GM21447 (cell line): Measurements from ENCODE around the gene PCNX4.
A peak's percentile ranks its signal among the peaks of the same experiment; 100 is the strongest.

Experiments used
- ATAC-seq: cut with Tn5 transposase; IDR thresholded peaks from one replicate; pipeline ENCODE4 v1.9.1; 2021; ENCODE audit not compliant: unreplicated experiment

The PCNX4 gene

DNA sequence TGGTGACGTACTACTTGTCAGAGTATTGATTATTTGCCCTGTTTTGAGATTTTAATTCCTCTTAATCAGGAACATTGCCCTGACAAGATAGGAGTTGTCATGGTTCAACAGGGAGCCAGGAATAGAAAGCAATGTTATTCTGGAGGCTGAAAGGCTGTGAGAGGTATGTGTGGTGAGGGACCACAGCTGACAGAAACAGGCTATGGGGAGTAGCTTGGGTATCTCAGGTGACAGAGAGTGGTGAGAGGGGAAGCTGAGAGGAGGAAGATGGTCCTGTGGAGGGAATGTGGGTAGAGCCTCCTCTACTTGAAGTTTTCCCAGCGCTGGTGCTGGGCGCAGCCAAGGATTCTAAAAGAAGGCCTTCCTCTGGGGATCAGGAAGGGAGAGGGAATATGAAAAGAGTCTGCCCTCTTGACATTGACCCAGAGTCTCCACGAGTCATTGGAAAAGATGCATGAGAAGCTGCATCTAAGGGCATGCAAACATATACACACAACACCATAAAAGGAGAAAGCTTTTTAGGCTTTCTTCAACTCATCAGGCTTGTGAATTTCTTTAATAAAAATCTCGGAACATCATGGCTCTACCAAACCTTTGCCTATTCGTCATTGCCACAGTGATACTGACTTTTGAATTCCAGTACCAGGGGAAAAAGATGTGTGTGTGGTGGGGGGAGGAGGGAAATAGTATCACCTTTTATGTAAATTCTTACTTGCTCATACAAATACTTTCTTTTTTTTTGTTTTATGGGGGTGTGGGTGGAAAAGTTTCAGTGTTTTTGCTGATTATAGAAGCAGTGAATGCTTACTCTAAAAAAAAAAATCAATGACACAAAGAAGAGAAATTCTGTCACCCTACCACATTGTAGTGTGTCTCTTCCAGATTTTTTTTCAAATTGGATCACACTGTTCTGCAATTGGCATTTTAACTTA, 113.4 kb downstream of the PCNX4 start:
- ATAC-seq = peak; percentile 57

DNA sequence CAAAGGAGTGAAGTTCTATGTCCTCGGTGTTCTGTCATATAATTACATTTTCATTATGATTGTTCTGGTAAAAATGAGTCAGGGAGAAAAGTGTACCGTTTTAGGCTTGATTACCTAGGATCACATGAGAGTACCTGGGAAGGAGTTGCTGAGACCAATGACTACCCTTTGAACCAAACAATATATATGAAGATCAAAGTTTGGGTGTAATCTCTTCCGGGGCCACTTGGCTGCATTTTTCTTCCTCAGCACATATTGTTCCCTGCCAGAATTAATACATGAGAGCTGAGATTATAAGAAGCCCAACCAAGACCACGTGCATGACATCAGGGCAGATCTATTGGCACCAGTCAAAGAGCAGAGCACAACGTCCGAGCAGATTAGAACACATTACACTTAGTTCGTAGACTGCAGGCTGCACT, 114.5 kb downstream of the PCNX4 start:
- ATAC-seq = no peak

DNA sequence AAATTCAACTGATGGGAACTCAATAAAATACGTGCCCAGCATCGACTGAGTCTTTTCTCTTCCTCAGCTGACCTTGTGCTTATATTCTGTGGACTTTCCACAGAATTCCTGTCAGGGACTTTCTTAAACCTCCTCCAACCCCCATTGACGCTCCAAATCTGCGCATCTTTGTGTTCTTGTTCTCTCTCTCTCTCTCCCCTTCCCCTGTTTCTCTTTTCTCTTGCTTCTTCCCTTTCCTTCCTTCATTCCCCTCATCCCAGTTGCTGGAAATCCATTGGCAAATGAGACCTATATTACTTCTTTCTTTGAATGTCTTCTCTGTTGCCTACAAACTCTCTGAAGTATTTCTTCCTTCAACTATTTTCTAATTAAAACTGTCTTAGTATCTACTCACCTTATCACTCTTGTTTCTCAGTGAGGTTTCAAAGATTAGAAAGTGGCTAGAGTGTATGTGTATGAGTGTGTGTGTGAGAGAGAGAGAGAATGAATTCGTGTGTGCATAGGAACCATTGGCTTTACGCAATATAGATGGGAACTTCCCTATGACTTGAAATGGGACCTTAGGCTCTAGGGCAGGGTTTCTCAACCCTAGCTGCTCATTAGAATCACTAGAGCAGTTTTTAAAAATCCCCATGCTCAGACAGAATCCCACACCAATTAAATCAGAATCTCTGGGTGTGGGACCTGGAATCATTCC, 115.3 kb downstream of the PCNX4 start:
- peak; percentile 28 for ATAC-seq

DNA sequence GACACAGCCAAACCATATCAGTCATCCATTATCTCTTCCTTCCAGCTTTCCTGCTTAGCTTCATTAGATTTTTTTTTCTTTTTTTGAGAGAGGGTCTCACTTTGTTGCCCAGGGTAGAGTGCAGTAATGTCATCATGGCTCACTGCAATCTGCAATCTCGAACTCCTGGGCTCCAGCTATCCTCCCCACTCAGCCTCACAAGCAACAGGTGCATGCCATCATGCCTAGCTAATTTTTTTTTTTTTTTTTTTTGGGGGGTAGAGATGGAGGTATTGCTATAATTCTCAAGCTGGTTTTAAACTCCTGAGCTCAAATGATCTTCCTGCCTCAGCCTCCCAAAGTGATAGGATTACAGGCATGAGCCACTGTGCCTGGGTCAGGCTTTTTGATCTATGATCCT, 119.0 kb downstream of the PCNX4 start:
- ATAC-seq = no peak

DNA sequence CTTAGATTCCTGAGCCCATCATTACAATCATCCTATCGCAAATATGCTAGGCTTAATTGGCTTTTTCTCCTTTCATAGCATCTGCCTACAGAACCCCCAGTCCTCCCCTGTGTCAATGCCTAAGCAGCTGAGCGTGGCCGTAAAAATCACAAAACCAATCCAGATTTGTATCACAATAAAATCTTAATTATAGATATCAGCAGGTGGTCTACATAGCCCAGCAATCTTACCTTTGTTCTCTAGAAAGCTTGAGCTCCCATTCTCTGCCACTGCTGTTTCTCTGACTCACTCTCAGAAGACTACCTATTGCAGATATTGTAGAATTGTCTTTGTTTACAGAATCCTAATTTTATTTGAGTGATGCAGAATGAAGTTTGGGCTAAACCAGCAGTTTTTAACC, 119.4 kb downstream of the PCNX4 start:
- ATAC-seq = no peak

DNA sequence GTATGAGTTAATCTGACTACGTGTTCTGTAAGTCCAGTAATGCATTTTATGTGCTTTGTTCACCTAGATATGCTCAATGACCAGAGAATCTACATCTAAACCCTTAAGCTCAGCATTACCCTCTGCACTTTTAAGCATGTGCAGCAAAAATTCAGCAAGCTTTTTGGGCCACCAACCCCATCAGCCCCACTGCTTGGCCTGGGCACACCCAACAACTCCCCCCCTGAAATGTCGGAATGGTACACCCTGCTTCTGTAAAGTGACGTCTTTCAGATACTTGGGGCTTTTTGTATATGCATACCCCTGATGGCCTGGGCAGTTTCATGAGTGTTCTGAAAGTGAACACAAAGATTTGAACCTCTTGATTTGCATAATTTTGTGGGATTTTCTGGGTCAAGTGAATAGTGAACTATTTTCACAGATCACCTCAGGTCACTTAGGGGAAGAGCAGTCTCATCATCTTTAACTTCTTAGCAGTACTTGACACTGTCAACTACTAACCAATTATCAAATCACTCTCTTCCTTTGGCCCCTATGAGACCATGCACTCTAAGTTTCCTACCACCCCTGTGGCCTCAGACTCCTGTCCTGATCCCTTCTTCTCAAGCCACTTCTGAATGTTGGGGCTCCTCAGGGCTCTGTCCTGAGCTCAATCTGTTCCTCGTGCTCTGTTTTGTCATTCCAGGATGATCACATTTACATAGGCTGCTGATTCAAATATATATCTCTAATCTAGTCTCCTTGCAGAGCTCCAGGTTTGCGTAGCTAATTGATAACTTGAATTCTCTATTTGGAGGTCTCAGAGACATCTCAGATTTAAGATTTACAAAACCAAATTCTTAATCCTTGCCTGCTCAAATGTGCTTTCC, 121.0 kb downstream of the PCNX4 start:
- peak; percentile 89 for ATAC-seq

DNA sequence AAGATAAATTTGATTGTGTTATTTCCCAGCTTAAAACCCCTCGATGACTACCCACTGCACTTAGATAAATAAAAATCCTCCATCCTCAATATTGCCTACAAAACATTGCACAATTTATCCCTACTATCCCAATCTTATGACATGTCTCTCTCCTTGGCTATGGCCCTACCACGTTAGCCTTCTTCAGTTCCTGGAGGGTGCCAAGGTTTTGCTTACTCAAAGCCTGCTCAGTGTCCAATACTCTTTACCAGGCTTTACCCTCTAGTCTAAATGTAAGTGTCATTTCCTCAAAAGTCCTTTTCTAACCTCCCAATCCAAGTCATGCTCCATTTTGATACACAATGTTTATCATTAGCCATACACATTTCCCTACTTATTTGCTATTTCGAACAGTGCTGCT, 122.3 kb downstream of the PCNX4 start:
- no peak for ATAC-seq

DNA sequence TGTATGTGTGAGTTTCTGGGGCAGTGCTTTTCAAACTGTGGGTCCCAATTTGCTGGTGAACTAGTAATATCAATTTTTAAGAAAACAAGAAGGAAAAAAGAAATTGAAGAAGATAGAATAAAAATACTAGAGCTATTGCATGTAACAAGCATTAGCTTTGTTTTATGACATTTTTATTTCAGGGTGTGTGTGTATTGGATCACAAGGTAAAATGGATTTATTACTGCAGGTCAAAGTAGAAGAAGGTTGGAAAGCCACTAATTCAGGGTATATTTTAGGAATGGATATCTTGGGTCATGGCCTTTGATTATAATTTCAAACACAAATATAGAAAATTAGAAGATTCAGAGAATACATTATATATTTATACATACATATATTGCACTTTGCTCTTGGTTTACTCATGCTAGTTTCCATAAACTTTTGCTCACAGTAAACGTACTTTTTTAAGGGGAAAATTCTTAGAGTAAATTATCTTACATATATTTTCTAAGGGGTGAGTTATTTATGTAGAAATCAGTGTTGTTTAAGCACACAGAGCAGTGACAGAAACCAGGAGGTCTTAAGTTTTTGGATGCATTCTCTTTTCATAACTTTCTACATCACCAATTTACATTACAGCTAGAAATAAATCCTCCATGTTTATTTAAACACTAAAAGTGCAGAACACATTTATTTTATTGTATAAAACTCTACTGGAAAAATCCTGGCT, 122.8 kb downstream of the PCNX4 start:
- no peak for ATAC-seq

DNA sequence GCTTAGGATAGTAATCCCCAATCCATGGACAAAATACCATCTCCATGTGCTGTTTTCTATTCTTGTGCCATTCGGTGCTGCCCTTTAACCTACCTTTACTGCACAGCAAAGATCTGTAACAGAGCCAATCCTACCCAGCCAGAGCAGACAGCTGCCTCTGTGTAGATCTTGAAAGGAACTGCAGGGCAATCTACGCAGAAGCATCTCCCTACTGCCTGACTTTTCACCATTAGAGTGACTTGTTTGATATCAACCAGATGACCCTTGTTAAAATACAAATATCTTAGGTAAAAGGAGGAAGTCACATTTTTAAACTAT, 123.4 kb downstream of the PCNX4 start:
- ATAC-seq = no peak

DNA sequence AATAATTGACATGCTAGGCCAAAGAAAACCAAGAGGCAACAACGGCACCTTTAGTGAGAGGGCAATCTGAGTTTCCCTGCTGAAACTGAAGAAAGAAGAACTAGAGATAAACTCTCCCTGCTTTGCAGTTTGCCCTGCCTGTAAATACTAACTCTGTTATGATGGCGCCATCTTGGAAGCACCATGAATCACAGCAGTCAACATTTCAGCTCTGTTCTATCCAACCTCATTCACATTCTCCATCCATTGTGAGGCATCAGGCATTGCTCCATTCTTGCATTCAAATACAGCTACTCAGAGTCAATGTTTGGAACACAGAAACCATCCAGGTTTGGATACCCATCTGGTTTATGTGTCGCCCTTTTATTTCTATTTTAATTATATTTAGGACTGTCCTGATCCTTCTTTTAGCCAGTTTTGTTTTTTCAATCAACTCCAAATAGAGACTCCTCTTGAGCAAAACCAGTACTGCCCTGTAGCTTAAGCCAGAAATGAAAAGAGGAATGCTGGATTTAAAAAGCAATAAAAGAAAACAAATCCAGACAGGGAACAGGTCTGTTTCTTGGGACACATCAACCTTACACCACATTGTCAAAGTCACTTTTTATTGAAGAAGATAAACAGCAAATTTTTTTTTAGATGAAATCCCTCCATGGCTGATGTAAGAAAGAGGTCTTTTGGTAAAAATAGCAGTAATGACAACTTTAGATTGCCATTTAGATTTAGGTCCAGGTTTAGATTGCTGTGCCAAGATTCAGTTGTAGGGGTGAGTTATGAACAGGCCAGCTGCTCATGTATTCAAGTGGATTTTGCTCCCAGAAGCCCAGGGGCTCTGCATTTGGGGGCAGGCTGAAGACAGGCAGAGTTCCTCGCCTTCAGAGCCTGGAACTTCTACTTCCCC, 124.0 kb downstream of the PCNX4 start:
- ATAC-seq = no peak

DNA sequence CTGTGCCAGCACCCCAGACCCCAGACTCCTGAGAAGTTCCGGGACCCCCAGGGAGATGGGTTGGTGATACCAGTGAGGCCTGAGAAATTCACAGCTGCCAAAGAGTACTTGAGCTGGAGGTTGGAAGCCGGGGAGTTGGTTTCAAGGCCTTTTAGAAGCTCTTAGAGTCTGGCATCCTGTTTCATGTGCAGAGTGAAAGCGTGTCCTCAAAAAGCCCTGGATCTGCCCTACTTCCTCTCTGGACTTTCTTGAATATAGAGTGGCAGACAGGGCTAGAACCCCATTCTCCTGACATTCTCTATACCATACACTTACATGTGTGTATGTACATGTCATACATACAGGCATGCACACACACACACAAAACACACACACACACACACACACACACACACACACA, 126.0 kb downstream of the PCNX4 start:
- ATAC-seq = no peak
